AG09319 (cell line): ENCODE results near the gene ANKRD31.

Experiments
- DNase-seq: peaks from one replicate; pipeline ENCODE4 v3.0.0-alpha.2; 2010; ENCODE audit warnings: low read depth; ENCODE audit errors: extremely low read depth
- CTCF ChIP-seq: IDR thresholded peaks from 2 replicates; pipeline ENCODE4 v1.5.1; 2011; ENCODE audit warnings: low read depth, mild to moderate bottlenecking, inconsistent platforms, low read length, moderate library complexity

ANKRD31 gene

GRCh38 chr5:75071100-75071499 is 165.6 kb downstream of the ANKRD31 start:
- TF ChIP-seq CTCF, result no peak
- DNase-seq, result no peak

GRCh38 chr5:75067434-75067833 is 169.2 kb downstream of the ANKRD31 start:
- TF ChIP-seq CTCF, result no peak
- no peak for DNase-seq

- no peak for TF ChIP-seq CTCF
- DNase-seq, result no peak
These were observed 173.7 kb downstream of the ANKRD31 start for GRCh38 chr5:75062925-75063531.

GRCh38 chr5:75059912-75060545 is 176.6 kb downstream of the ANKRD31 start:
- TF ChIP-seq CTCF, result no peak
- no peak for DNase-seq

GRCh38 chr5:75058986-75059535 is 177.6 kb downstream of the ANKRD31 start:
- TF ChIP-seq CTCF, result no peak
- DNase-seq, result no peak

GRCh38 chr5:75057561-75057960 is 179.1 kb downstream of the ANKRD31 start:
- no peak for DNase-seq
- TF ChIP-seq CTCF, result no peak

- DNase-seq, result no peak
- TF ChIP-seq CTCF, result no peak
These were observed 180.9 kb downstream of the ANKRD31 start for GRCh38 chr5:75055727-75056144.
